Stimulated activated naive CD8-positive, alpha-beta T cell treated with anti-CD3 and anti-CD28 coated beads, Interleukin-15, Interleukin-2, amounts not matched to agents 100 ng/mL and 50 ng/mL, for 24 hours (primary cell): ENCODE results near the gene DDX41.

Experiments used
- H3K27ac Mint-ChIP-seq: one replicate; pipeline ENCODE4 v1.8.0; 2021; ENCODE audit warnings: mild to moderate bottlenecking, mixed read lengths
- H3K27me3 Mint-ChIP-seq: one replicate; pipeline ENCODE4 v1.8.0; 2021; ENCODE audit warnings: mixed read lengths
- H3K36me3 Mint-ChIP-seq: one replicate; pipeline ENCODE4 v1.8.0; 2021; ENCODE audit warnings: low read depth, mixed read lengths
- H3K4me1 Mint-ChIP-seq: one replicate; pipeline ENCODE4 v1.8.0; 2021; ENCODE audit warnings: low read depth, mixed read lengths
- H3K4me3 Mint-ChIP-seq: one replicate; pipeline ENCODE4 v1.8.0; 2021; ENCODE audit warnings: mild to moderate bottlenecking, mixed read lengths
- H3K9me3 Mint-ChIP-seq: one replicate; pipeline ENCODE4 v1.8.0; 2021; ENCODE audit warnings: mixed read lengths

DDX41 gene

GRCh38 chr5:177511181-177511580 is 5.6 kb downstream of the DDX41 start:
- Mint-ChIP-seq H3K27me3 (no peaks in the 10 kb centered on the region), H3K4me3 (no peak overlapping the region), H3K9me3 (no peaks in the 10 kb centered on the region), H3K36me3 (peaks cover 54% of the 10 kb centered on the region), H3K27ac (peak overlapping the region; percentile 15), H3K4me1 (peaks cover 35% of the 10 kb centered on the region)

GRCh38 chr5:177510567-177511053 is 6.2 kb downstream of the DDX41 start:
- Mint-ChIP-seq H3K4me1 (peaks cover 30% of the 10 kb centered on the region), H3K27ac (no peak overlapping the region), H3K9me3 (no peaks in the 10 kb centered on the region), H3K4me3 (no peak overlapping the region), H3K27me3 (no peaks in the 10 kb centered on the region), H3K36me3 (peaks cover 48% of the 10 kb centered on the region)

GRCh38 chr5:177509991-177510566 is 6.7 kb downstream of the DDX41 start:
- peak overlapping the region; percentile 51 for H3K4me3 Mint-ChIP-seq
- peaks cover 24% of the 10 kb centered on the region for H3K4me1 Mint-ChIP-seq
- H3K27me3 Mint-ChIP-seq: no peaks in the 10 kb centered on the region
- H3K27ac Mint-ChIP-seq: no peak overlapping the region
- peaks cover 43% of the 10 kb centered on the region for H3K36me3 Mint-ChIP-seq
- H3K9me3 Mint-ChIP-seq: no peaks in the 10 kb centered on the region

GRCh38 chr5:177509381-177509951 is 7.3 kb downstream of the DDX41 start, which contains the start of gene DOK3:
DOK3 (minus strand) TSS chr5:177509826; CDS start chr5:177509540, 286 bp downstream.
- Mint-ChIP-seq H3K36me3 (peaks cover 40% of the 10 kb centered on the region), H3K4me3 (peak within 1 kb of the TSS; percentile 51), H3K4me1 (peaks cover 18% of the 10 kb centered on the region), H3K9me3 (no peaks in the 10 kb centered on the region), H3K27ac (no peak within 1 kb of the TSS), H3K27me3 (no peaks in the 10 kb centered on the region)

- no peak overlapping the region for H3K27ac Mint-ChIP-seq
- H3K4me1 Mint-ChIP-seq: peaks cover 16% of the 10 kb centered on the region
- peak overlapping the region; percentile 51 for H3K4me3 Mint-ChIP-seq
- H3K27me3 Mint-ChIP-seq: no peaks in the 10 kb centered on the region
- H3K9me3 Mint-ChIP-seq: no peaks in the 10 kb centered on the region
- H3K36me3 Mint-ChIP-seq: peaks cover 34% of the 10 kb centered on the region
Observed at GRCh38 chr5:177508837-177509236, 7.9 kb downstream of the DDX41 start.

GRCh38 chr5:177508221-177508611 is 8.5 kb downstream of the DDX41 start:
- no peaks in the 10 kb centered on the region for H3K9me3 Mint-ChIP-seq
- no peak overlapping the region for H3K27ac Mint-ChIP-seq
- H3K27me3 Mint-ChIP-seq: no peaks in the 10 kb centered on the region
- H3K4me3 Mint-ChIP-seq: no peak overlapping the region
- H3K4me1 Mint-ChIP-seq: peaks cover 16% of the 10 kb centered on the region
- H3K36me3 Mint-ChIP-seq: peaks cover 28% of the 10 kb centered on the region

- H3K9me3 Mint-ChIP-seq: no peaks in the 10 kb centered on the region
- H3K4me3 Mint-ChIP-seq: peak overlapping the region; percentile 44
- peaks cover 16% of the 10 kb centered on the region for H3K4me1 Mint-ChIP-seq
- H3K27me3 Mint-ChIP-seq: no peaks in the 10 kb centered on the region
- H3K27ac Mint-ChIP-seq: peak overlapping the region; percentile 3
- peaks cover 22% of the 10 kb centered on the region for H3K36me3 Mint-ChIP-seq
Observed at GRCh38 chr5:177507596-177508220, 9.1 kb downstream of the DDX41 start.

GRCh38 chr5:177507165-177507564 is 9.6 kb downstream of the DDX41 start:
- Mint-ChIP-seq H3K4me3 (no peak overlapping the region), H3K27me3 (no peaks in the 10 kb centered on the region), H3K4me1 (peaks cover 18% of the 10 kb centered on the region), H3K9me3 (no peaks in the 10 kb centered on the region), H3K27ac (peak overlapping the region; percentile 3), H3K36me3 (peaks cover 17% of the 10 kb centered on the region)

GRCh38 chr5:177505075-177505474 is 11.7 kb downstream of the DDX41 start:
- Mint-ChIP-seq H3K4me1 (peaks cover 12% of the 10 kb centered on the region), H3K36me3 (no peaks in the 10 kb centered on the region), H3K4me3 (no peak overlapping the region), H3K27ac (no peak overlapping the region), H3K9me3 (no peaks in the 10 kb centered on the region), H3K27me3 (no peaks in the 10 kb centered on the region)

- Mint-ChIP-seq H3K4me3 (no peak overlapping the region), H3K36me3 (no peaks in the 10 kb centered on the region), H3K27ac (no peak overlapping the region), H3K27me3 (peaks cover 4% of the 10 kb centered on the region), H3K4me1 (peaks cover 12% of the 10 kb centered on the region), H3K9me3 (no peaks in the 10 kb centered on the region)
Observed at GRCh38 chr5:177504086-177505056, 12.4 kb downstream of the DDX41 start.

- Mint-ChIP-seq H3K36me3 (no peaks in the 10 kb centered on the region), H3K27ac (no peak overlapping the region), H3K4me3 (no peak overlapping the region), H3K9me3 (no peaks in the 10 kb centered on the region), H3K27me3 (peaks cover 9% of the 10 kb centered on the region), H3K4me1 (peaks cover 16% of the 10 kb centered on the region)
Observed at GRCh38 chr5:177503351-177504085, 13.2 kb downstream of the DDX41 start.

- Mint-ChIP-seq H3K27me3 (peaks cover 13% of the 10 kb centered on the region), H3K36me3 (no peaks in the 10 kb centered on the region), H3K9me3 (no peaks in the 10 kb centered on the region), H3K27ac (no peak overlapping the region), H3K4me3 (no peak overlapping the region), H3K4me1 (peaks cover 22% of the 10 kb centered on the region)
Observed at GRCh38 chr5:177502886-177503285, 13.9 kb downstream of the DDX41 start.

GRCh38 chr5:177501874-177502678 is 14.7 kb downstream of the DDX41 start:
- H3K27me3 Mint-ChIP-seq: peaks cover 13% of the 10 kb centered on the region
- H3K9me3 Mint-ChIP-seq: no peaks in the 10 kb centered on the region
- H3K4me3 Mint-ChIP-seq: no peak overlapping the region
- H3K27ac Mint-ChIP-seq: no peak overlapping the region
- H3K36me3 Mint-ChIP-seq: no peaks in the 10 kb centered on the region
- H3K4me1 Mint-ChIP-seq: peaks cover 20% of the 10 kb centered on the region
